HCT116 (cell line): ENCODE measurements around the gene TAOK3.

Experiments used
- CTCF ChIP-seq, 3 experiments: fragments of 200-600 bp in 1 of 3; sonication (generic) in 1 of 3; IDR thresholded peaks in 2 of 3; conservative IDR thresholded peaks in 1 of 3; 2 replicates each; pipeline ENCODE4 v1.5.1; 2012 to 2017; ENCODE audit warnings: low read depth in 2 of 3, low read length in 2 of 3, antibody characterized with exemption in 1 of 3, borderline replicate concordance in 1 of 3, control low read depth in 1 of 3, mild to moderate bottlenecking in 1 of 3, mixed read lengths in 1 of 3, mixed run types in 1 of 3, moderate library complexity in 1 of 3; ENCODE audit not compliant: insufficient read depth in 1 of 3
- EZH2 ChIP-seq: fragments of 200-600 bp; sonication (generic); IDR thresholded peaks from 2 replicates; pipeline ENCODE4 v1.6.1; 2017; ENCODE audit warnings: antibody characterized with exemption, mixed run types
- EZH2phosphoT487 ChIP-seq: fragments of 200-600 bp; IDR thresholded peaks from 2 replicates; pipeline ENCODE4 v1.6.1; 2018; ENCODE audit warnings: antibody characterized with exemption, borderline replicate concordance
- JUND ChIP-seq: IDR thresholded peaks from 2 replicates; pipeline ENCODE4 v1.6.1; 2012
- SP1 ChIP-seq: IDR thresholded peaks from 2 replicates; pipeline ENCODE4 v1.6.1; 2012; ENCODE audit warnings: low read depth

- no peak for TF ChIP-seq JUND
- no peak for TF ChIP-seq CTCF (IDR thresholded peaks at IDR 0.05 in 2 of 3, conservative IDR thresholded peaks at IDR 0.05 in 1 of 3; ENCODE audit: borderline replicate concordance in 1 of 3, insufficient read depth in 1 of 3, low read depth in 2 of 3, low read length in 2 of 3)
- no peak for TF ChIP-seq SP1
- TF ChIP-seq EZH2phosphoT487 = no peak
- TF ChIP-seq EZH2 = no peak
Observed at GRCh38 chr12:118361889-118362288, 10.8 kb downstream of the TAOK3 start.
